KMS-11 (cell line): Measurements from ENCODE around the gene PHF23.

Experiments used
- H2AFZ ChIP-seq: fragments of 200-600 bp; sonication (generic); 2 replicates; pipeline ENCODE4 v1.6.1; 2016; ENCODE audit warnings: antibody characterized with exemption, mixed run types, low read depth
- H3K27ac ChIP-seq: fragments of 200-600 bp; sonication (generic); 2 replicates; pipeline ENCODE4 v1.6.1; 2016; ENCODE audit warnings: mild to moderate bottlenecking, mixed run types
- H3K27me3 ChIP-seq: fragments of 200-600 bp; sonication (generic); 2 replicates; pipeline ENCODE4 v1.6.1; 2017; ENCODE audit warnings: mild to moderate bottlenecking, low read depth, mixed run types, moderate library complexity; ENCODE audit not compliant: insufficient read depth
- H3K36me3 ChIP-seq: fragments of 200-600 bp; sonication (generic); 2 replicates; pipeline ENCODE4 v1.6.1; 2017; ENCODE audit warnings: mild to moderate bottlenecking, mixed run types; ENCODE audit not compliant: insufficient read depth
- H3K4me1 ChIP-seq: fragments of 200-600 bp; sonication (generic); 2 replicates; pipeline ENCODE4 v1.6.1; 2016; ENCODE audit warnings: mild to moderate bottlenecking, low read depth, mixed run types; ENCODE audit not compliant: poor library complexity, severe bottlenecking
- H3K4me2 ChIP-seq: fragments of 200-600 bp; sonication (generic); 2 replicates; pipeline ENCODE4 v1.7.0; 2016; ENCODE audit warnings: mild to moderate bottlenecking, mixed run types
- H3K4me3 ChIP-seq: fragments of 200-600 bp; sonication (generic); IDR thresholded peaks from 2 replicates; pipeline ENCODE4 v1.6.1; 2017; ENCODE audit warnings: low read depth, low read length, mixed read lengths; ENCODE audit not compliant: insufficient read depth
- H3K79me2 ChIP-seq: fragments of 200-600 bp; sonication (generic); 2 replicates; pipeline ENCODE4 v1.6.1; 2016; ENCODE audit warnings: low read depth, mixed run types; ENCODE audit not compliant: insufficient read depth
- H3K9ac ChIP-seq: fragments of 200-600 bp; sonication (generic); 2 replicates; pipeline ENCODE4 v1.6.1; 2016; ENCODE audit warnings: mild to moderate bottlenecking, mixed run types
- H4K20me1 ChIP-seq: fragments of 200-600 bp; sonication (generic); 2 replicates; pipeline ENCODE4 v1.6.1; 2016; ENCODE audit warnings: mild to moderate bottlenecking, mixed run types; ENCODE audit not compliant: insufficient read depth
- CTCF ChIP-seq: fragments of 200-600 bp; sonication (generic); conservative IDR thresholded peaks from 2 replicates; pipeline ENCODE4 v1.6.1; 2017; ENCODE audit warnings: low read depth, mild to moderate bottlenecking, antibody characterized with exemption, low read length, moderate library complexity, mixed read lengths

The PHF23 gene

GRCh38 chr17:7217113-7217987, 21.9 kb downstream of the PHF23 start:
- no peaks in the 10 kb centered on the region for H3K36me3 ChIP-seq
- H3K4me1 ChIP-seq: no peaks in the 10 kb centered on the region
- H3K27me3 ChIP-seq: no peaks in the 10 kb centered on the region
- H3K9ac ChIP-seq: no peak overlapping the region
- H3K4me2 ChIP-seq: no peak overlapping the region
- no peak overlapping the region for H3K4me3 ChIP-seq
- H3K79me2 ChIP-seq: no peaks in the 10 kb centered on the region
- no peaks in the 10 kb centered on the region for H4K20me1 ChIP-seq
- H3K27ac ChIP-seq: no peak overlapping the region
- no peak for TF ChIP-seq CTCF
- H2AFZ ChIP-seq: no peak overlapping the region

- Histone ChIP-seq H4K20me1 (no peaks in the 10 kb centered on the region), H3K4me2 (no peak overlapping the region)
Observed at GRCh38 chr17:7216242-7217112, 22.8 kb downstream of the PHF23 start.

GRCh38 chr17:7215652-7216180, 23.5 kb downstream of the PHF23 start:
- Histone ChIP-seq H3K79me2 (no peaks in the 10 kb centered on the region), H3K27ac (no peak overlapping the region), H4K20me1 (no peaks in the 10 kb centered on the region), H3K4me3 (no peak overlapping the region), H3K4me2 (no peak overlapping the region), H3K4me1 (no peaks in the 10 kb centered on the region), H3K27me3 (no peaks in the 10 kb centered on the region), H2AFZ (no peak overlapping the region), H3K36me3 (no peaks in the 10 kb centered on the region), H3K9ac (no peak overlapping the region)
- TF ChIP-seq CTCF: no peak

More at GRCh38 chr17:7216242-7217112, 22.8 kb downstream of the PHF23 start:
- Histone ChIP-seq H2AFZ (no peak overlapping the region), H3K27ac (no peak overlapping the region), H3K36me3 (no peaks in the 10 kb centered on the region), H3K4me1 (no peaks in the 10 kb centered on the region), H3K9ac (no peak overlapping the region), H3K79me2 (no peaks in the 10 kb centered on the region), H3K27me3 (no peaks in the 10 kb centered on the region), H3K4me3 (no peak overlapping the region)
- TF ChIP-seq CTCF: no peak

GRCh38 chr17:7215136-7215638, 24.1 kb downstream of the PHF23 start:
- H2AFZ ChIP-seq: peak overlapping the region; percentile 14; the same call in 1 of the 2 replicates
- no peaks in the 10 kb centered on the region for H3K79me2 ChIP-seq
- H3K27me3 ChIP-seq: no peaks in the 10 kb centered on the region
- no peak overlapping the region for H3K9ac ChIP-seq
- no peaks in the 10 kb centered on the region for H3K4me1 ChIP-seq
- no peak overlapping the region for H3K27ac ChIP-seq
- H3K4me2 ChIP-seq: no peak overlapping the region
- no peaks in the 10 kb centered on the region for H3K36me3 ChIP-seq
- no peak for TF ChIP-seq CTCF
- no peak overlapping the region for H3K4me3 ChIP-seq
- no peaks in the 10 kb centered on the region for H4K20me1 ChIP-seq
